Large intestine (tissue), 3 donors: ENCODE data around the gene ZNF324. TPM values are rescaled to one million over a fixed set of nuclear protein-coding genes. Genes with fewer than 3 reads are reported as not detected.

Source experiments
- DNase-seq, 2 donors: peaks; one replicate each; pipeline versions ENCODE4 v3.0.0 to v3.0.0-alpha.2; 2013
- H3K27ac ChIP-seq: one replicate; pipeline ENCODE4 v1.5.1; 2013; ENCODE audit warnings: low read length
- H3K27me3 ChIP-seq: 2 replicates; pipeline ENCODE4 v1.6.1; 2013; ENCODE audit warnings: low read length; ENCODE audit not compliant: control insufficient read depth, insufficient read depth
- H3K36me3 ChIP-seq: 2 replicates; pipeline ENCODE4 v1.6.1; 2013; ENCODE audit warnings: low read length; ENCODE audit not compliant: control insufficient read depth, insufficient read depth
- H3K4me1 ChIP-seq: one replicate; pipeline ENCODE4 v1.6.1; 2013; ENCODE audit warnings: low read length; ENCODE audit not compliant: control insufficient read depth, insufficient read depth
- H3K4me3 ChIP-seq: one replicate; pipeline ENCODE4 v1.5.1; 2013; ENCODE audit warnings: low read length
- H3K9me3 ChIP-seq: one replicate; pipeline ENCODE4 v1.6.1; 2013; ENCODE audit warnings: mild to moderate bottlenecking, low read depth, low read length, moderate library complexity; ENCODE audit not compliant: control insufficient read depth
- WGBS: methylation state at CpG from one replicate; pipeline ENCODE4 v1.1.5; 2013; ENCODE audit warnings: low lambda C conversion rate; ENCODE audit not compliant: insufficient coverage; 5-methylcytosine and 5-hydroxymethylcytosine counted together
- polyA plus RNA-seq: library from polyadenylated mRNA; unstranded; fragments of 120-200 nt; gene quantifications from one replicate; pipeline ENCODE4 v1.2.1, GENCODE V29; 2013

The ZNF324 gene
- polyA plus RNA-seq, 1 donor = 6.0 TPM

DNA sequence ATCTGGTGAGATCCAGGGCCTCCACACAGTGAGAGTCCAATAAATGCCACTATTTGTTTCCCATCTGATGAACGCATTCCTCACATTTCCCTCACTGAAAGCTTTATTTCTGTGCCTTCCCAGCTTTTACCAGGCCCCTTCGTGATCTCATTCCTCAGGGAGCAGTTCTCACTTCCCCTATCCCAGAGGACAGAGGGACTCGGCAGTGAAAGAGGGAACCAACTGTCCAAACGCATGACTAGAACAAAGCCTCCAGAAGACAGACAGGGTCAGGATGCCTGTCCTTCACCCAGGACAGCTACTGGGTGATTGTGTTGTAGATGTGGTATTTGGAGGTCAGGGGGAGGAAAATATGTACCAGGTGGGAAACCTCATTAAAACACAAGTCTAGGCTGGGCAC is 54.8 kb downstream of the ZNF324 start:
- H3K4me1 ChIP-seq = peaks cover 21% of the 10 kb centered on the region
- H3K9me3 ChIP-seq = no peaks in the 10 kb centered on the region
- H3K27me3 ChIP-seq = no peaks in the 10 kb centered on the region
- peak overlapping the region; percentile 86 for H3K27ac ChIP-seq
- no peak for DNase-seq
- 0% methylated on average over 1 of the region's 4 CpGs for WGBS
- no peak overlapping the region for H3K4me3 ChIP-seq
- peaks cover 4% of the 10 kb centered on the region for H3K36me3 ChIP-seq

DNA sequence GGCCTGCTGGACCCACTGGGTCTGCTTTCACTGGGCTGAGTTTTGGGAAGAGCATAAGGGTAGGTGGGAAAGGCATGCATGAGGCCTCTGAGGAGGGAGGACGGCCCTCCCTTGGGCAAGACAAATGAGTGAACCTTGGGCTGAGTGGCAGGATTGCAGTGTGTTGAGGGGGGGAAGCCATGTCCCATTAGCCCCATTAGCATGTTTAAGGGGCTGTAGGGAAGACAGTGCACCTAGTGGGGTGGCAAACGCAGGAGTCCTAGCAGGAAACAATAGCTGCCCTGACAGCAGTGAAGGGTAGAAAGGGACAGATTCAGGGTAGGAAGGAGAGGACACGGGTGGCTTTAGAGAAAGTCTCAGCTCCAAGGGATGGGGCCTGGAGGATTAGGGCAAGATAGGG is 55.8 kb downstream of the ZNF324 start:
- no CpG with 5 or more reads among the region's 3 CpGs for WGBS
- Histone ChIP-seq H3K27me3 (no peaks in the 10 kb centered on the region), H3K36me3 (no peaks in the 10 kb centered on the region), H3K4me3 (no peak overlapping the region), H3K9me3 (no peaks in the 10 kb centered on the region), H3K4me1 (peaks cover 16% of the 10 kb centered on the region), H3K27ac (no peak overlapping the region)
- DNase-seq = no peak

Other genes starting within 250 kb of the ZNF324 start
- 33.8 TPM for gene ZNF544, start 238.2 kb upstream of the ZNF324 start, polyA plus RNA-seq
- 5.1 TPM for gene ZNF8, start 188.1 kb upstream of the ZNF324 start, polyA plus RNA-seq
- 59.3 TPM for gene ERVK3-1, start 161.7 kb upstream of the ZNF324 start, polyA plus RNA-seq
- gene ZSCAN22, start 140.1 kb upstream of the ZNF324 start, polyA plus RNA-seq = 3.2 TPM
- gene A1BG, start 113.6 kb upstream of the ZNF324 start, polyA plus RNA-seq = 1.8 TPM
- 2.1 TPM for gene ZNF497, start 104.3 kb upstream of the ZNF324 start, polyA plus RNA-seq
- 4.3 TPM for gene ZNF837, start 86.0 kb upstream of the ZNF324 start, polyA plus RNA-seq
- 1,486 TPM for gene RPS5, start 79.8 kb upstream of the ZNF324 start, polyA plus RNA-seq
- gene RNF225, start 71.4 kb upstream of the ZNF324 start, polyA plus RNA-seq = not detected
- gene ZNF584, start 58.4 kb upstream of the ZNF324 start, polyA plus RNA-seq = 7.1 TPM
- gene ZNF132, start 26.9 kb upstream of the ZNF324 start, polyA plus RNA-seq = 8.0 TPM
- 5.2 TPM for gene ZNF324B, start 15.5 kb upstream of the ZNF324 start, polyA plus RNA-seq
- gene ZNF446, start 9.3 kb downstream of the ZNF324 start, polyA plus RNA-seq = 10.3 TPM
- gene SLC27A5, start 44.9 kb downstream of the ZNF324 start, polyA plus RNA-seq = 8.5 TPM
- gene ZBTB45, start 52.7 kb downstream of the ZNF324 start, polyA plus RNA-seq = 11.1 TPM
- gene TRIM28, start 77.0 kb downstream of the ZNF324 start, polyA plus RNA-seq = 345 TPM
- gene CHMP2A, start 88.0 kb downstream of the ZNF324 start, polyA plus RNA-seq = 120 TPM
- 56.0 TPM for gene UBE2M, start 91.5 kb downstream of the ZNF324 start, polyA plus RNA-seq
- 39.0 TPM for gene MZF1, start 106.3 kb downstream of the ZNF324 start, polyA plus RNA-seq